NCI-H187 treated with DMSO at 0.1 percent for 48 hours (cell line): ENCODE measurements around the gene GTF2H4.
"Not testable (repeated sequence)": the region's sequence is repeated elsewhere in the genome, so short reads cannot be mapped to it uniquely, and the experiment has no call there.

ENCODE experiments used
- DNase-seq: peaks from one replicate; lab custom pipeline; 2025; lab: John Stamatoyannopoulos, UW

GTF2H4 gene

GRCh38 chr6:30907758-30908591, at the start of gene GTF2H4:
TSS of gene GTF2H4 (plus strand) at chr6:30908207.
- DNase-seq, result peak; percentile 94

GRCh38 chr6:30859726-30860125, 48.3 kb upstream of the GTF2H4 start:
- not testable (repeated sequence) for DNase-seq

- DNase-seq, result no peak
Observed at GRCh38 chr6:30861257-30862048, 46.6 kb upstream of the GTF2H4 start.

GRCh38 chr6:30862156-30862875, 45.7 kb upstream of the GTF2H4 start:
- no peak for DNase-seq

GRCh38 chr6:30864325-30864724, 43.7 kb upstream of the GTF2H4 start:
- DNase-seq, result no peak

- DNase-seq, result not testable (repeated sequence)
Observed at GRCh38 chr6:30869241-30869749, 38.7 kb upstream of the GTF2H4 start.

GRCh38 chr6:30870546-30870945, 37.5 kb upstream of the GTF2H4 start:
- no peak for DNase-seq

- DNase-seq, result no peak
Observed at GRCh38 chr6:30871592-30872183, 36.3 kb upstream of the GTF2H4 start.

GRCh38 chr6:30873137-30873640, 34.8 kb upstream of the GTF2H4 start:
- no peak for DNase-seq

- DNase-seq, result not testable (repeated sequence)
Observed at GRCh38 chr6:30873795-30874194, 34.2 kb upstream of the GTF2H4 start.

- peak; percentile 20 for DNase-seq
Observed at GRCh38 chr6:30875244-30876038, 32.6 kb upstream of the GTF2H4 start.

GRCh38 chr6:30876039-30876730, 31.8 kb upstream of the GTF2H4 start:
- DNase-seq, result no peak

GRCh38 chr6:30877419-30878262, 30.4 kb upstream of the GTF2H4 start:
- DNase-seq, result no peak

- DNase-seq, result no peak
Observed at GRCh38 chr6:30879684-30880427, 28.2 kb upstream of the GTF2H4 start.

- no peak for DNase-seq
Observed at GRCh38 chr6:30880698-30881252, 27.2 kb upstream of the GTF2H4 start.

GRCh38 chr6:30881392-30882203, 26.4 kb upstream of the GTF2H4 start:
- no peak for DNase-seq

GRCh38 chr6:30882204-30882758, 25.7 kb upstream of the GTF2H4 start:
- no peak for DNase-seq
